ENCODE measurements around the gene EVC2.

The EVC2 gene

DNA sequence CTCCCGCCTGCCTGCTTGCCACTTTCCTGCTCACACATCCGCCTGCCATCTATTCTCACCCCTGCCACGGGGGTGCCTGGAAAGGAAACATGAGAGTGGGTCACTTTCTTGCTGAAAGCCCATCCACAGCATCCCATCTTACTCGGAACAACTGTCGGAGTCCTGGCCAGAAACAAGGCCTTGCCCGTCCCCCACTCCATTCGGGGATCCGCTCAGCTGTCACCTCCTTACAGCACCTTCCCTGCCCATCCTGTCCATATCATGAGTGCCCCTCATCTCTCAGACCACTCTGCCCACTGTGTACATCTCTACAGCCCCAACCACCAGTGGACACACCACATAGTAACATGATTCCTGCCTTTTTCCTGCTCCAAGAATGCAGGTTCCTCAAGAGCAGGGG, 6.4 kb downstream of the EVC2 start:
- Histone ChIP-seq H3K9me3 (ENCODE audit: severe bottlenecking) (no peaks in the 10 kb centered on the region), H3K27ac (ENCODE audit: poor library complexity, severe bottlenecking) (no peak overlapping the region), H3K4me3 (ENCODE audit: severe bottlenecking) (no peak overlapping the region), H3K36me3 (ENCODE audit: low read depth) (peaks cover 17% of the 10 kb centered on the region; the same call in 1 of the 2 replicates), H3K27me3 (ENCODE audit: insufficient read depth, poor library complexity, severe bottlenecking) (no peaks in the 10 kb centered on the region), H3K4me1 (ENCODE audit: insufficient read depth, poor library complexity, severe bottlenecking) (no peaks in the 10 kb centered on the region)
- no peak for ATAC-seq (ENCODE audit: low read depth)
- DNase-seq (ENCODE audit: low spot score), result no peak
- TF ChIP-seq, protein P1, sequence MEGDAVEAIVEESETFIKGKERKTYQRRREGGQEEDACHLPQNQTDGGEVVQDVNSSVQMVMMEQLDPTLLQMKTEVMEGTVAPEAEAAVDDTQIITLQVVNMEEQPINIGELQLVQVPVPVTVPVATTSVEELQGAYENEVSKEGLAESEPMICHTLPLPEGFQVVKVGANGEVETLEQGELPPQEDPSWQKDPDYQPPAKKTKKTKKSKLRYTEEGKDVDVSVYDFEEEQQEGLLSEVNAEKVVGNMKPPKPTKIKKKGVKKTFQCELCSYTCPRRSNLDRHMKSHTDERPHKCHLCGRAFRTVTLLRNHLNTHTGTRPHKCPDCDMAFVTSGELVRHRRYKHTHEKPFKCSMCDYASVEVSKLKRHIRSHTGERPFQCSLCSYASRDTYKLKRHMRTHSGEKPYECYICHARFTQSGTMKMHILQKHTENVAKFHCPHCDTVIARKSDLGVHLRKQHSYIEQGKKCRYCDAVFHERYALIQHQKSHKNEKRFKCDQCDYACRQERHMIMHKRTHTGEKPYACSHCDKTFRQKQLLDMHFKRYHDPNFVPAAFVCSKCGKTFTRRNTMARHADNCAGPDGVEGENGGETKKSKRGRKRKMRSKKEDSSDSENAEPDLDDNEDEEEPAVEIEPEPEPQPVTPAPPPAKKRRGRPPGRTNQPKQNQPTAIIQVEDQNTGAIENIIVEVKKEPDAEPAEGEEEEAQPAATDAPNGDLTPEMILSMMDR (IDR thresholded peaks at IDR 0.05; ENCODE audit: poor library complexity, severe bottlenecking), result no peak

DNA sequence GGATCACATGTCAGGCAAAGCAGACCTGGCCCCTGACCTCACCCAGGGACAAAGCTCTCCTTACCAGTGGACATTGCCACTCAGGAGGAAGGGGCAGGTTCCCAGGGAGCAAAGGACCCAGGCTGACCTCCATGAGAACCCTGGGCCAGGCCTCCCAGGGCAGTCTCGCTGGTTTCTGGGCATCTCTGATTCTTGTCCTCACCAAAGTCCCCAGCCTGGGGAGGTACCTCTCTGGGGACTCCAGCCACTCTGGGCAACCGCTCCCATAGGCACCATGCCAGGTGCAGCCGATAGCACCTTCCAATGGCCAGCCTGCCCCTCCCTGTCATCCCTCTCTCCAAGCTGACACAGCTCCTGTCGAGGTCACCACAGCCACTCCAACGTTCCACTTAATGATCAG, 7.9 kb downstream of the EVC2 start:
- Histone ChIP-seq H3K4me3 (ENCODE audit: severe bottlenecking) (no peak overlapping the region), H3K27ac (ENCODE audit: poor library complexity, severe bottlenecking) (no peak overlapping the region), H3K4me1 (ENCODE audit: insufficient read depth, poor library complexity, severe bottlenecking) (no peaks in the 10 kb centered on the region), H3K9me3 (ENCODE audit: severe bottlenecking) (no peaks in the 10 kb centered on the region), H3K27me3 (ENCODE audit: insufficient read depth, poor library complexity, severe bottlenecking) (no peaks in the 10 kb centered on the region), H3K36me3 (ENCODE audit: low read depth) (peaks cover 21% of the 10 kb centered on the region; the same call in 1 of the 2 replicates)
- ATAC-seq (ENCODE audit: low read depth) (no peak), DNase-seq (ENCODE audit: low spot score) (no peak)
- TF ChIP-seq, protein P1 (IDR thresholded peaks at IDR 0.05; ENCODE audit: poor library complexity, severe bottlenecking), result no peak

DNA sequence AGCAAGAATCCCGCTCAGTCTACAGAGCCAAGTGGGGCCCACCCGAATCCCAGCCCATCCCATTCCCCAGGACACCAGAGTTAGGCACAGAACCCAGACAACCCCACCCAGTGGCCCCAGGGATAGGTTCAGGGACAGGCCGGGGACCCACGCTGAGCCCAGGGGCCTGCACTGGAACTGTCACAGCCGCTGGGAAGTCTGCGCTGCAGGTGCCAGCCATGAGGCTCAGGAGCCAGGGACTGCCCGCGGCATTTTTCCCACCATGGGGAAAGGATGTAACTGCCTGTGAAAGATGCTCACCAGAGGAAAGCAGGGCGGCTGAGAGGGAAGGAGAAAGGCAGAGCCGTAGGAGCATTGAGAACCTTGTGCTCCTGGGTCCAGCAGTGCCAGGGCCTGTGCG, 12.0 kb downstream of the EVC2 start:
- H3K27me3 ChIP-seq (ENCODE audit: insufficient read depth, poor library complexity, severe bottlenecking), result no peaks in the 10 kb centered on the region
- H3K27ac ChIP-seq (ENCODE audit: poor library complexity, severe bottlenecking), result no peak overlapping the region
- H3K4me1 ChIP-seq (ENCODE audit: insufficient read depth, poor library complexity, severe bottlenecking), result no peaks in the 10 kb centered on the region
- no peak overlapping the region for H3K4me3 ChIP-seq (ENCODE audit: severe bottlenecking)
- ATAC-seq (ENCODE audit: low read depth) (no peak), DNase-seq (ENCODE audit: low spot score) (no peak)
- TF ChIP-seq, protein P1 (IDR thresholded peaks at IDR 0.05; ENCODE audit: poor library complexity, severe bottlenecking), result no peak
- H3K9me3 ChIP-seq (ENCODE audit: severe bottlenecking), result no peaks in the 10 kb centered on the region
- peaks cover 35% of the 10 kb centered on the region for H3K36me3 ChIP-seq (ENCODE audit: low read depth)

GRCh38 chr4:5693871-5694270, 14.5 kb downstream of the EVC2 start:
- Histone ChIP-seq H3K27me3 (ENCODE audit: insufficient read depth, poor library complexity, severe bottlenecking) (no peaks in the 10 kb centered on the region), H3K36me3 (ENCODE audit: low read depth) (peaks cover 54% of the 10 kb centered on the region), H3K9me3 (ENCODE audit: severe bottlenecking) (no peaks in the 10 kb centered on the region), H3K4me3 (ENCODE audit: severe bottlenecking) (no peak overlapping the region), H3K27ac (ENCODE audit: poor library complexity, severe bottlenecking) (no peak overlapping the region), H3K4me1 (ENCODE audit: insufficient read depth, poor library complexity, severe bottlenecking) (no peaks in the 10 kb centered on the region)
- TF ChIP-seq, protein P1 (IDR thresholded peaks at IDR 0.05; ENCODE audit: poor library complexity, severe bottlenecking), result no peak
- DNase-seq (ENCODE audit: low spot score) (no peak), ATAC-seq (ENCODE audit: low read depth) (no peak)

- DNase-seq (ENCODE audit: low spot score), result no peak
- peaks cover 72% of the 10 kb centered on the region for H3K36me3 ChIP-seq (ENCODE audit: low read depth)
- no peak overlapping the region for H3K27ac ChIP-seq (ENCODE audit: poor library complexity, severe bottlenecking)
- H3K9me3 ChIP-seq (ENCODE audit: severe bottlenecking), result no peaks in the 10 kb centered on the region
- no peaks in the 10 kb centered on the region for H3K27me3 ChIP-seq (ENCODE audit: insufficient read depth, poor library complexity, severe bottlenecking)
- H3K4me3 ChIP-seq (ENCODE audit: severe bottlenecking), result no peak overlapping the region
- H3K4me1 ChIP-seq (ENCODE audit: insufficient read depth, poor library complexity, severe bottlenecking), result no peaks in the 10 kb centered on the region
- no peak for ATAC-seq (ENCODE audit: low read depth)
- TF ChIP-seq, protein P1 (IDR thresholded peaks at IDR 0.05; ENCODE audit: poor library complexity, severe bottlenecking), result no peak
These were observed 16.7 kb downstream of the EVC2 start for GRCh38 chr4:5691491-5692132.

Data from RWPE2 (cell line).